ENCODE data around the gene GABRD. TPM values are rescaled to one million over a fixed set of nuclear protein-coding genes. Genes with fewer than 3 reads are reported as not detected.

GABRD gene
- total RNA-seq, 1 donor from 2014 or later = not detected

GRCh38 chr1:2046174-2046917, 27.2 kb downstream of the GABRD start:
- DNase-seq (ENCODE audit: low spot score) = no peak
- Mint-ChIP-seq H3K4me3 (ENCODE audit: unreplicated experiment) (no peak overlapping the region), H3K9me3 (ENCODE audit: low read depth) (no peaks in the 10 kb centered on the region)

GRCh38 chr1:2046953-2047748, 28.0 kb downstream of the GABRD start:
- no peak for DNase-seq (ENCODE audit: low spot score)
- no peak overlapping the region for H3K4me3 Mint-ChIP-seq (ENCODE audit: unreplicated experiment)
- H3K27ac Mint-ChIP-seq (ENCODE audit: unreplicated experiment) = no peak overlapping the region
- no peak for TF ChIP-seq CTCF (IDR thresholded peaks at IDR 0.05)
- H3K27me3 Mint-ChIP-seq (ENCODE audit: low read depth) = peaks cover 30% of the 10 kb centered on the region
- peaks cover 4% of the 10 kb centered on the region for H3K4me1 Mint-ChIP-seq (ENCODE audit: low read depth)
- no peaks in the 10 kb centered on the region for H3K36me3 Mint-ChIP-seq (ENCODE audit: low read depth)
- no peaks in the 10 kb centered on the region for H3K9me3 Mint-ChIP-seq (ENCODE audit: low read depth)

More at GRCh38 chr1:2046174-2046917, 27.2 kb downstream of the GABRD start:
- no peaks in the 10 kb centered on the region for H3K36me3 Mint-ChIP-seq (ENCODE audit: low read depth)
- TF ChIP-seq CTCF (IDR thresholded peaks at IDR 0.05) = peak; percentile 78
- H3K4me1 Mint-ChIP-seq (ENCODE audit: low read depth) = peaks cover 4% of the 10 kb centered on the region
- H3K27ac Mint-ChIP-seq (ENCODE audit: unreplicated experiment) = no peak overlapping the region
- H3K27me3 Mint-ChIP-seq (ENCODE audit: low read depth) = peaks cover 29% of the 10 kb centered on the region

GRCh38 chr1:2047749-2048729, 28.9 kb downstream of the GABRD start:
- no peak overlapping the region for H3K27ac Mint-ChIP-seq (ENCODE audit: unreplicated experiment)
- TF ChIP-seq CTCF (IDR thresholded peaks at IDR 0.05) = no peak
- H3K4me3 Mint-ChIP-seq (ENCODE audit: unreplicated experiment) = no peak overlapping the region
- peaks cover 34% of the 10 kb centered on the region for H3K27me3 Mint-ChIP-seq (ENCODE audit: low read depth)
- no peaks in the 10 kb centered on the region for H3K36me3 Mint-ChIP-seq (ENCODE audit: low read depth)
- H3K9me3 Mint-ChIP-seq (ENCODE audit: low read depth) = no peaks in the 10 kb centered on the region
- no peak for DNase-seq (ENCODE audit: low spot score)
- peaks cover 4% of the 10 kb centered on the region for H3K4me1 Mint-ChIP-seq (ENCODE audit: low read depth)

GRCh38 chr1:2049225-2049717, 30.1 kb downstream of the GABRD start:
- Mint-ChIP-seq H3K9me3 (ENCODE audit: low read depth) (no peaks in the 10 kb centered on the region), H3K27me3 (ENCODE audit: low read depth) (peaks cover 30% of the 10 kb centered on the region), H3K4me3 (ENCODE audit: unreplicated experiment) (peak overlapping the region; percentile 53), H3K36me3 (ENCODE audit: low read depth) (no peaks in the 10 kb centered on the region), H3K27ac (ENCODE audit: unreplicated experiment) (no peak overlapping the region), H3K4me1 (ENCODE audit: low read depth) (peaks cover 4% of the 10 kb centered on the region)
- TF ChIP-seq CTCF (IDR thresholded peaks at IDR 0.05) = peak; percentile 57
- DNase-seq (ENCODE audit: low spot score) = no peak
